ENCODE results near the gene IGF2BP3.

DNA sequence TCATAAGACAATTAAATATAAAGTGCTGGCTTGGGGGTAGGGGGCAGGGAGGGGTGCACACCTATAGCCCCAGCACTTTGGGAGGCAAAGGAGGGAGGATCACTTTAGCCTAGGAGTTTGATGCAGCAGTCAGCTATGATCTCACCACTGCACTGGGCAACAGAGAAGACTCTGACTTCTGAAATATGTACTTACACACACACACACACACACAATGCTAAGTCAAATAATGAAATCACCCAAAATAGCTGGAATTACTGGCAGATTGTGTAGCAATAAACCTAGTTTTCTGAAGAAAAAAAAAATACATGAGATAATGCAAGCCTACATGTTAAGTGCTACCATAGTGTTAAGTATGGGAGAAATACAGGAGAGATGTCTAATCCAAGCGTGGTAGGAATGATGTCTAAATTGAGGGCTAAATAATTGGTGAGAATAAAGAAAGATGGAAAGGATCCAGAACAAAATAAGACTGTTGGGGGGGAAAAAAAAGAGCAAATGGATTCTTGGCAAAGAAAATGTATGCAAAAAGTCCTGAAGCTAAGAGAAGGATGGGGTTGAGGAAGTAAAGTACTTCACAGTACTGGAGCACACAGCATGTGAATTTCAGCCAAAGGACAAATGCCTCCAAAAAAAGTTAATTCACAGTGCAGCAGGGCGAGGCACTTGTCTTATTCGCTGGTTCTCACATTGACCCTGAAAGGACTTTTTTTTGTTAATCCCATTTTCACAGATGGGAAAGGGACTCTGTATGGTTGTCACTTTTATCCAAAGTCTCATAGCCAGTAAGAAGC is 73.9 kb downstream of the IGF2BP3 start:
- TF ChIP-seq, protein P1, sequence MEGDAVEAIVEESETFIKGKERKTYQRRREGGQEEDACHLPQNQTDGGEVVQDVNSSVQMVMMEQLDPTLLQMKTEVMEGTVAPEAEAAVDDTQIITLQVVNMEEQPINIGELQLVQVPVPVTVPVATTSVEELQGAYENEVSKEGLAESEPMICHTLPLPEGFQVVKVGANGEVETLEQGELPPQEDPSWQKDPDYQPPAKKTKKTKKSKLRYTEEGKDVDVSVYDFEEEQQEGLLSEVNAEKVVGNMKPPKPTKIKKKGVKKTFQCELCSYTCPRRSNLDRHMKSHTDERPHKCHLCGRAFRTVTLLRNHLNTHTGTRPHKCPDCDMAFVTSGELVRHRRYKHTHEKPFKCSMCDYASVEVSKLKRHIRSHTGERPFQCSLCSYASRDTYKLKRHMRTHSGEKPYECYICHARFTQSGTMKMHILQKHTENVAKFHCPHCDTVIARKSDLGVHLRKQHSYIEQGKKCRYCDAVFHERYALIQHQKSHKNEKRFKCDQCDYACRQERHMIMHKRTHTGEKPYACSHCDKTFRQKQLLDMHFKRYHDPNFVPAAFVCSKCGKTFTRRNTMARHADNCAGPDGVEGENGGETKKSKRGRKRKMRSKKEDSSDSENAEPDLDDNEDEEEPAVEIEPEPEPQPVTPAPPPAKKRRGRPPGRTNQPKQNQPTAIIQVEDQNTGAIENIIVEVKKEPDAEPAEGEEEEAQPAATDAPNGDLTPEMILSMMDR (IDR thresholded peaks at IDR 0.05): no peak
- no peak for TF ChIP-seq POLR2AphosphoS5 (IDR thresholded peaks at IDR 0.05)

All from breast epithelium (tissue), 3 donors.